HEK293T (cell line): ENCODE results near the gene MGLL.

Source experiments
- CTCF ChIA-PET: fragments of 350-600 bp; formaldehyde crosslinking; extraction: SDS; loops from one replicate; lab custom pipeline; 2021; ENCODE audit warnings: antibody characterized with exemption, inconsistent platforms; lab: Yijun Ruan, JAX
- POLR2A ChIA-PET: fragments of 350-600 bp; formaldehyde crosslinking; extraction: SDS; loops from one replicate; lab custom pipeline; 2020; ENCODE audit warnings: antibody characterized with exemption, inconsistent platforms; lab: Yijun Ruan, JAX
- DNase-seq: peaks from one replicate; pipeline ENCODE4 v3.0.0; 2012; ENCODE audit warnings: mixed read lengths; ENCODE audit errors: extremely low spot score
- ARNT ChIP-seq: fragments of 450-650 bp; IDR thresholded peaks from 2 replicates; pipeline ENCODE4 v1.6.1; 2017; ENCODE audit warnings: mild to moderate bottlenecking
- BHLHE40 ChIP-seq: fragments of 450-650 bp; IDR thresholded peaks from 2 replicates; pipeline ENCODE4 v1.6.1; 2016; ENCODE audit warnings: mild to moderate bottlenecking, moderate library complexity, borderline replicate concordance
- CTBP1 ChIP-seq: fragments of 450-650 bp; IDR thresholded peaks from 2 replicates; pipeline ENCODE4 v1.6.1; 2016; ENCODE audit warnings: borderline replicate concordance
- ELF4 ChIP-seq: fragments of 450-650 bp; IDR thresholded peaks from 2 replicates; pipeline ENCODE4 v1.6.1; 2017; ENCODE audit warnings: antibody characterized with exemption
- FOXA1 ChIP-seq: fragments of 450-650 bp; IDR thresholded peaks from 2 replicates; pipeline ENCODE4 v1.6.1; 2016; ENCODE audit warnings: mild to moderate bottlenecking
- FOXK2 ChIP-seq: fragments of 450-650 bp; IDR thresholded peaks from 2 replicates; pipeline ENCODE4 v1.6.1; 2016; ENCODE audit warnings: mild to moderate bottlenecking
- FOXM1 ChIP-seq: fragments of 450-650 bp; IDR thresholded peaks from 2 replicates; pipeline ENCODE4 v1.6.1; 2017; ENCODE audit warnings: mild to moderate bottlenecking, borderline replicate concordance
- HDGF ChIP-seq: fragments of 450-650 bp; IDR thresholded peaks from 2 replicates; pipeline ENCODE4 v1.6.1; 2017; ENCODE audit warnings: antibody characterized with exemption, borderline replicate concordance
- L3MBTL2 ChIP-seq: fragments of 450-650 bp; conservative IDR thresholded peaks from 2 replicates; pipeline ENCODE4 v1.6.1; 2016; ENCODE audit warnings: mild to moderate bottlenecking
- LEF1 ChIP-seq: fragments of 450-650 bp; IDR thresholded peaks from 2 replicates; pipeline ENCODE4 v1.6.1; 2017; ENCODE audit warnings: mild to moderate bottlenecking, borderline replicate concordance
- NFRKB ChIP-seq: fragments of 450-650 bp; IDR thresholded peaks from 2 replicates; pipeline ENCODE4 v1.6.1; 2016; ENCODE audit warnings: mild to moderate bottlenecking, moderate library complexity
- PKNOX1 ChIP-seq: fragments of 450-650 bp; IDR thresholded peaks from 2 replicates; pipeline ENCODE4 v1.6.1; 2016
- SP1 ChIP-seq: fragments of 450-650 bp; IDR thresholded peaks from 2 replicates; pipeline ENCODE4 v1.6.1; 2017
- SUZ12 ChIP-seq: fragments of 450-650 bp; IDR thresholded peaks from 2 replicates; pipeline ENCODE4 v1.6.1; 2016; ENCODE audit warnings: mild to moderate bottlenecking
- TARDBP ChIP-seq: fragments of 450-650 bp; IDR thresholded peaks from 2 replicates; pipeline ENCODE4 v1.6.1; 2016
- ZNF384 ChIP-seq: fragments of 450-650 bp; IDR thresholded peaks from 2 replicates; pipeline ENCODE4 v1.6.1; 2016

Gene MGLL

GRCh38 chr3:127740136-127740915 is 82.0 kb downstream of the MGLL start:
- ChIA-PET POLR2A (interaction anchor here (1.1 kb wide), 1 partner anchor 13 kb away, joined by 3 read pairs; no protein-coding TSS in a partner anchor), CTCF (no interaction called here)
- TF ChIP-seq FOXK2: no peak
- no peak for TF ChIP-seq TARDBP
- no peak for TF ChIP-seq HDGF
- no peak for TF ChIP-seq LEF1
- no peak for TF ChIP-seq NFRKB
- no peak for TF ChIP-seq CTBP1
- TF ChIP-seq SUZ12: no peak
- no peak for TF ChIP-seq PKNOX1
- TF ChIP-seq FOXM1: no peak
- no peak for TF ChIP-seq L3MBTL2
- no peak for TF ChIP-seq ZNF384
- no peak for TF ChIP-seq ARNT
- TF ChIP-seq BHLHE40: no peak
- no peak for TF ChIP-seq SP1
- TF ChIP-seq ELF4: no peak
- DNase-seq: no peak

GRCh38 chr3:127739347-127740135 is 82.8 kb downstream of the MGLL start:
- ChIA-PET POLR2A (interaction anchor here (1.1 kb wide), 1 partner anchor 14 kb away, joined by 3 read pairs; no protein-coding TSS in a partner anchor), CTCF (no interaction called here)
- no peak for DNase-seq
- TF ChIP-seq CTBP1 (no peak), ELF4 (no peak), NFRKB (no peak), SP1 (no peak)

GRCh38 chr3:127738192-127738840 is 84.0 kb downstream of the MGLL start:
- TF ChIP-seq SP1 (no peak), FOXM1 (no peak), TARDBP (no peak), FOXA1 (no peak), ARNT (no peak), ELF4 (no peak), CTBP1 (no peak), SUZ12 (no peak), BHLHE40 (no peak), HDGF (no peak), ZNF384 (no peak)
- CTCF ChIA-PET: interaction anchor here (0.7 to 0.8 kb wide), 2 partner anchors 31 to 103 kb away, joined by 3 to 4 read pairs; no protein-coding TSS in a partner anchor
- DNase-seq: no peak
- POLR2A ChIA-PET: no interaction called here

- POLR2A ChIA-PET: no interaction called here
- CTCF ChIA-PET: no interaction called here
- no peak for DNase-seq
- TF ChIP-seq ELF4 (no peak), SUZ12 (no peak), PKNOX1 (no peak), L3MBTL2 (no peak), FOXM1 (no peak), FOXK2 (no peak), LEF1 (no peak), NFRKB (no peak), ZNF384 (no peak), FOXA1 (no peak), HDGF (no peak), CTBP1 (no peak)
Observed at GRCh38 chr3:127736801-127737539, 85.3 kb downstream of the MGLL start.

- ChIA-PET CTCF (no interaction called here), POLR2A (no interaction called here)
- TF ChIP-seq FOXK2 (no peak), SP1 (no peak), ZNF384 (no peak), TARDBP (no peak), BHLHE40 (no peak), SUZ12 (no peak), NFRKB (no peak), PKNOX1 (no peak), FOXM1 (no peak), ARNT (no peak), FOXA1 (no peak), LEF1 (no peak), ELF4 (no peak), CTBP1 (no peak), HDGF (no peak)
- no peak for DNase-seq
Observed at GRCh38 chr3:127735767-127736693, 86.3 kb downstream of the MGLL start.
